OCI-LY3 (cell line): ENCODE measurements around the gene NEDD4.

Experiments
- EZH2phosphoT487 ChIP-seq: fragments of 200-600 bp; shearing (Covaris generic); IDR thresholded peaks from 2 replicates; pipeline ENCODE4 v1.6.1; 2018; ENCODE audit warnings: antibody characterized with exemption, mixed run types, low read depth
- TF ChIP-seq, protein P1 (sequence below): fragments of 200-600, 300-600 bp; sonication (generic); IDR thresholded peaks from 2 replicates; pipeline ENCODE4 v1.5.1; 2014; ENCODE audit warnings: antibody characterized with exemption, low read length, low read depth

DNA sequence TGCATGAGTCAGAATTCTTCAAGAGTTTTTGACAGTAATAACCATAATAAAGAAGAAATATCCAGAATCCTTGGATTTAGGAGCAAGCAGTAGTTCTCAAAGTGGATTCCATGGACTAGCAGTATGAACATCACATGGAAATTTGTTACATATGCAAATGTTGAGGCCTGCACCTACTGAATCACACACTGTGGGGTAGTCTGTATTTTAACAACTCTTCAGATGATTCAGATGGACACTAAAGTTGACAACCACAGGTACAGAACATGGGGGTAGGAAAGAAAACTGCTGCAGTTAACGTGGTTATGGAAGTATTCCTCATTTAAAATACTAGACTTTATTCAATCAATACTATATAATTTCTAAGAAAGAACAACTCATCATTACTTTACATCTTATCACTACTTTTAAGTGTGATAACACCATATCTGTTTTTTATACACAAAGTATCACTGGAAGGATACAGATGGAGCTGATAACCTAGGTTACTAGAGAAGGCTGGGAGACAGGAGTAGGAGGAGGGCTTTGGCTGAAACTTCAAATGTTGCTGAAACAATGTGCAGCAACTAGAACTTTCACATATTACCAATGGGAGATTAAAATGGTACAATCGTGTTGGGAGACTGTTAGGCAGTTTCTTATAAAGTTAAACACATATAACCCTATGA is 11.7 kb downstream of the NEDD4 start:
- TF ChIP-seq, protein P1, sequence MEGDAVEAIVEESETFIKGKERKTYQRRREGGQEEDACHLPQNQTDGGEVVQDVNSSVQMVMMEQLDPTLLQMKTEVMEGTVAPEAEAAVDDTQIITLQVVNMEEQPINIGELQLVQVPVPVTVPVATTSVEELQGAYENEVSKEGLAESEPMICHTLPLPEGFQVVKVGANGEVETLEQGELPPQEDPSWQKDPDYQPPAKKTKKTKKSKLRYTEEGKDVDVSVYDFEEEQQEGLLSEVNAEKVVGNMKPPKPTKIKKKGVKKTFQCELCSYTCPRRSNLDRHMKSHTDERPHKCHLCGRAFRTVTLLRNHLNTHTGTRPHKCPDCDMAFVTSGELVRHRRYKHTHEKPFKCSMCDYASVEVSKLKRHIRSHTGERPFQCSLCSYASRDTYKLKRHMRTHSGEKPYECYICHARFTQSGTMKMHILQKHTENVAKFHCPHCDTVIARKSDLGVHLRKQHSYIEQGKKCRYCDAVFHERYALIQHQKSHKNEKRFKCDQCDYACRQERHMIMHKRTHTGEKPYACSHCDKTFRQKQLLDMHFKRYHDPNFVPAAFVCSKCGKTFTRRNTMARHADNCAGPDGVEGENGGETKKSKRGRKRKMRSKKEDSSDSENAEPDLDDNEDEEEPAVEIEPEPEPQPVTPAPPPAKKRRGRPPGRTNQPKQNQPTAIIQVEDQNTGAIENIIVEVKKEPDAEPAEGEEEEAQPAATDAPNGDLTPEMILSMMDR, result no peak
- no peak for TF ChIP-seq EZH2phosphoT487
